ENCODE results near the gene TAF15.

TAF15 gene

DNA sequence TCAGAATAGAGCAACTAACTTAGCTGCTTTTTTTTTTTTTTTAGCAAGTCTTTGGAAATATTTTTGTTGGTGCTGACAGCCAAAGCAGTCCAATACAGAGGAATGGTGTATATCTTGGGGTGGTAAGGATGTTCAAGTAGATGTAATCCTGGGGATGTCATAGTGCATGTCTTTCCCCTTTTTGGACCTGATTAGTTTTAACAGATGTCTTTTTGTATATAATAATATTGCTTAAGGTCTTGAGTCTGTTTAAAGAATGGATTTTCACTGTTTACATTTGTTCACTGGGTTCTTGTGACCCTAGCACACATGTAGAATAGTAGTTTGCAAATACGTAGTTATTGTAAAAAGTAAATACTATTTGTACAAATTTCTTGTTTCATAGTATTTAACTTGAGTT lies 7.9 kb downstream of the TAF15 start:
- TF ChIP-seq, protein P1, sequence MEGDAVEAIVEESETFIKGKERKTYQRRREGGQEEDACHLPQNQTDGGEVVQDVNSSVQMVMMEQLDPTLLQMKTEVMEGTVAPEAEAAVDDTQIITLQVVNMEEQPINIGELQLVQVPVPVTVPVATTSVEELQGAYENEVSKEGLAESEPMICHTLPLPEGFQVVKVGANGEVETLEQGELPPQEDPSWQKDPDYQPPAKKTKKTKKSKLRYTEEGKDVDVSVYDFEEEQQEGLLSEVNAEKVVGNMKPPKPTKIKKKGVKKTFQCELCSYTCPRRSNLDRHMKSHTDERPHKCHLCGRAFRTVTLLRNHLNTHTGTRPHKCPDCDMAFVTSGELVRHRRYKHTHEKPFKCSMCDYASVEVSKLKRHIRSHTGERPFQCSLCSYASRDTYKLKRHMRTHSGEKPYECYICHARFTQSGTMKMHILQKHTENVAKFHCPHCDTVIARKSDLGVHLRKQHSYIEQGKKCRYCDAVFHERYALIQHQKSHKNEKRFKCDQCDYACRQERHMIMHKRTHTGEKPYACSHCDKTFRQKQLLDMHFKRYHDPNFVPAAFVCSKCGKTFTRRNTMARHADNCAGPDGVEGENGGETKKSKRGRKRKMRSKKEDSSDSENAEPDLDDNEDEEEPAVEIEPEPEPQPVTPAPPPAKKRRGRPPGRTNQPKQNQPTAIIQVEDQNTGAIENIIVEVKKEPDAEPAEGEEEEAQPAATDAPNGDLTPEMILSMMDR (IDR thresholded peaks at IDR 0.05; ENCODE audit: control insufficient read depth, extremely low read depth, insufficient read depth): no peak
- no peak for DNase-seq (ENCODE audit: low read depth)
- no peak overlapping the region for H3K4me3 ChIP-seq (ENCODE audit: low read depth, low read length)

DNA sequence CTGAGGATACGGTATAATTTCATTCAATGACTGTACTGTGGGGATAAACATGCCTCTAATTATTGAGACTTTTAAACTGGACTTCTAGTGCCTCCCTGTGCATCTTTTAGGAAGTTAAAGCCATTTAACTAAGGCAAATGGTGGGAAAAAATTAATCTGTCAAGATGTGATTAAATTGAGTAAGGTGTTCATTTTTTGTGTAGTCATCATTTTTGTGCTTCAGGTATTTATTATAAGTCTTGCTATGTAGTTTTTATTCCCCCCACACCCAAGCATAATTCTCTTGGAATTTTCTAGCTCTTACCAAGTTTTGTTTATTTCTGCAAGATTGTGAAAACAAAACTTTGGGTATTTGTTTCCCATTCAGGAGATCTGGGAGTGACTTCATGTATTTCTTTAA lies 10.2 kb downstream of the TAF15 start:
- DNase-seq (ENCODE audit: low read depth): no peak
- H3K4me3 ChIP-seq (ENCODE audit: low read depth, low read length): no peak overlapping the region
- TF ChIP-seq, protein P1 (IDR thresholded peaks at IDR 0.05; ENCODE audit: control insufficient read depth, extremely low read depth, insufficient read depth): 0 out of 2 replicates have a peak, but pooled peaks have one; percentile 9

DNA sequence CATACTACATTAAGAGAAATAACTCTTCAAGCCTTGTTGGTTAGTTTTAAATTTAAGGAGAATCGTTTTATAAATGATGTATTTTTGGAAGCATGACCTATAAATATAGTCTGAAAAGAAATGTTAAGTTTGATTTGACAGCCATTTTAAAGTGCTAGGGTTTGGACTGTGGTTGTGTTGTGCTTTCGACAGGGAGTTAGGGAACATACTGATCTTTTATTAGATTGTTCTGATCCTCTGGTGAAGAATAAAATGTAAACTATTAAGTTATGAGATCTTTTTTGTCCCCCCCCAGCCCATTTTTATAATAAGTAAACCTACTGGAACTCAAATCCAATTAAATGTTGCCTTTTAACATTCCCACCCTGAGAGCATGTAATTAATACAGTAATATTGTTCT lies 12.0 kb downstream of the TAF15 start:
- TF ChIP-seq, protein P1 (IDR thresholded peaks at IDR 0.05; ENCODE audit: control insufficient read depth, extremely low read depth, insufficient read depth): no peak
- peak; percentile 7 for DNase-seq (ENCODE audit: low read depth)
- no peak overlapping the region for H3K4me3 ChIP-seq (ENCODE audit: low read depth, low read length)

DNA sequence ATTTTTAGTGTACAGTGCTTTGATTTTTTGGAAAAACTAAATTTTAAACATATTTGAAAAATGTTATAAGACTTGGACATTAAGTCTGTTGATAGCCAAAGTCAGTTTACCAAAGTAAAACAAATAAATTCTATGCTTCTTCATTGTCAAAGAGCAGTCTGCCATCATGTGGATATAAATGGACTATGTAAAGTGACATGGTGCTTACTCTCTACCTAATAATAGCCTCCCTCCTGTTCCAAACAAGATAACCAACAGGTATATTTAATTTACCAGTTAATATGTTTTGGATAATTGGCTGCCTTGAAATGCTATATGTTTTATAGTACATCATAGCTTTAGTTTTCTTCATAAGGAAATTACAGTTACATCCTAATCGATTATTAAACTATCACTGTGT lies 15.9 kb downstream of the TAF15 start:
- DNase-seq (ENCODE audit: low read depth): no peak
- H3K4me3 ChIP-seq (ENCODE audit: low read depth, low read length): no peak overlapping the region
- TF ChIP-seq, protein P1 (IDR thresholded peaks at IDR 0.05; ENCODE audit: control insufficient read depth, extremely low read depth, insufficient read depth): no peak

DNA sequence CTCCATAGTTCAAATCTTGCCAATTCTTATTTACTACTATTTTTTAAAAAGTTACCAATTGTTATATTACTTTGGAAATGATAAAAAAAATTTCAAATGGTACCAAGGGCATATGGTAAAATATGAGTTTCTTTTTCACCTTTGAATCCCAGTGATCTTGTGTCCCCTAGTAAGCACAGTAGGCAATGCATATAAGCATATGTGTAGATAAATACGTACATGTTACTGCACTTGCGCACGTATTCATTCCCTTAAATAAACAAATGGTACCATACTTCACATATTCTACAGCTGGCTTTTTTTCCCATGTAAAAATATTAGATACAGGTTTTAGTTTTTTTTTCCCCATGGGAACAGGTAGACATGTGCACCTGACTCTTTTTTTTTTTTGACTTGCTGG lies 31.8 kb downstream of the TAF15 start:
- TF ChIP-seq, protein P1 (IDR thresholded peaks at IDR 0.05; ENCODE audit: control insufficient read depth, extremely low read depth, insufficient read depth): no peak
- H3K4me3 ChIP-seq (ENCODE audit: low read depth, low read length): no peak overlapping the region
- DNase-seq (ENCODE audit: low read depth): no peak

DNA sequence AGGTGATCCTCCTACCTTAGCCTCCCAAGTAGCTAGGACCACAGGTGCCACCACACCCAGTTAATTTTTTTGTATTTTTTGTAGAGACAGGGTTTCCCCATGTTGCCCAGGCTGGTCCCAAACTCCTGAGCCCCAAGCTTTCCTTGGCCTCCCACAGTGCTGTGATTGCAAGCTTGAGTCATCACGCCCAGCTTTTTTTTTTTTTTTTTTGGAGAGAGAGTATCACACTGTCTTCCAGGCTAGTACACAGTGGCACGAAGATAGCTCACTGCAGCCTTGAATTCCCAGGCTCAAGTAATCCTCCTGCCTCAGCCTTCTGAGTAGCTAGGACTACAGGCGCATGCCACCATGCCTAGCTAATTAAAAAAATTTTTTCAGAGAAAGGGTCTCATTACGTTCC lies 32.2 kb downstream of the TAF15 start:
- DNase-seq (ENCODE audit: low read depth): no peak
- no peak overlapping the region for H3K4me3 ChIP-seq (ENCODE audit: low read depth, low read length)
- TF ChIP-seq, protein P1 (IDR thresholded peaks at IDR 0.05; ENCODE audit: control insufficient read depth, extremely low read depth, insufficient read depth): no peak

DNA sequence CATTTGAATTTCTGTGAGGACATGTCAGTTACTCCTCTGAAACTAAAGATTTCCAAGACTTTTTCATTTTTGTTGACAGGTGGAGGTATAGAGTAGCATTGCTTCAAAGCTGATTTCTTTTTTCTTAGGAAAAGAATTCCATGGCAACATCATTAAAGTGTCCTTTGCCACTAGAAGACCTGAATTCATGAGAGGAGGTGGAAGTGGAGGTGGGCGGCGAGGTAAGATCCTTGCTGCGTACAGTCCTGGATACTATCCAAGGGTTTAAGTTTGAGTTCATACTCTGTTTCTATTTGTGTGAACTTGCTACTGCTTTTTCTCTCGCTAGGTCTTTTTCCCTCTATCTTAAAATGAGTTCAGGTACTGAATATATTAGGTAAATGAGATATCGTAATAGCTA lies 33.0 kb downstream of the TAF15 start:
- no peak for DNase-seq (ENCODE audit: low read depth)
- TF ChIP-seq, protein P1 (IDR thresholded peaks at IDR 0.05; ENCODE audit: control insufficient read depth, extremely low read depth, insufficient read depth): no peak
- H3K4me3 ChIP-seq (ENCODE audit: low read depth, low read length): no peak overlapping the region

All from LNCaP clone FGC (cell line).